HepG2 (cell line): ENCODE results near the gene SRC.

ENCODE experiments used
- EP300 ChIP-seq, 3 experiments: sonication (generic) in 1 of 3; formaldehyde crosslinking in 1 of 3; IDR thresholded peaks; 2 replicates each; pipeline versions ENCODE4 v1.5.1 to v1.6.1; 2011 to 2020; ENCODE audit warnings: low read depth in 2 of 3, low read length in 2 of 3, borderline replicate concordance in 1 of 3, improper control_type of control experiment in 1 of 3, mild to moderate bottlenecking in 1 of 3, missing genetic modification reagents in 1 of 3, moderate library complexity in 1 of 3
- NFIC ChIP-seq: IDR thresholded peaks from 2 replicates; pipeline ENCODE4 v1.6.1; 2012; ENCODE audit warnings: mild to moderate bottlenecking, low read length, inconsistent platforms

DNA sequence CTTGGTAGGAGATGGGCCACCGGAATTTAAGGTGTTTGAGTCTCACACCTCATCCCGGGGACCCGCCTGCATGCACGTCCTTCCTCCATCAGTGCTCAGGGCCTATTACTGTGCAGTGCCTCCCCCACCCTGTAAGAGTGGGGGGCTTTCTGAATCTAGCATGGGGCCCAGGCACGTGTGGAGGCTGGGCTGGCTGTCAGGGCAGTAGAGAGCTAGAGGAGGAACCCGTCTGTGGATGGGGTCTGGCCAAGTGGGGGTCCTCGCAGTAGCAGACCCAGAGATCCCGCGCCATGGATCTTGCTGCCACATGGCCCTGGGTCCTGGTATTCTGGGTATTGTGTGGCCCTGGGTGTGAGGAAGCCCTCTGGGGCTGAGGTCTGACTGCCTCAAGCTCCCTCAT, 42.9 kb downstream of the SRC start:
- no peak for TF ChIP-seq EP300 (IDR thresholded peaks at IDR 0.05; ENCODE audit: low read depth in 2 of 2, low read length in 2 of 2)
- no peak for TF ChIP-seq EP300 (CRISPR knock-in tag; IDR thresholded peaks at IDR 0.05; ENCODE audit: borderline replicate concordance)
- TF ChIP-seq NFIC: no peak
